Measurements from ENCODE around the gene CD82.
A peak's percentile ranks its signal among the peaks of the same experiment; 100 is the strongest.

Gene CD82

GRCh38 chr11:44597358-44598012, 32.0 kb downstream of the CD82 start:
- Histone ChIP-seq H3K14ac (ENCODE audit: low read length in 2 of 2) (no peak overlapping the region), H2AFZ (ENCODE audit: low read depth, low read length) (no peak overlapping the region), H4K91ac (ENCODE audit: low read length) (no peak overlapping the region), H3K4me3 (ENCODE audit: insufficient read depth in 1 of 2, low read depth in 1 of 2, low read length in 2 of 2) (peak overlapping the region in 1 of 2 experiments; percentile 10), H3K18ac (ENCODE audit: low read depth in 1 of 2, low read length in 2 of 2) (peak overlapping the region in 1 of 2 experiments; percentile 41), H3K9ac (ENCODE audit: low read length) (no peak overlapping the region), H3K4ac (ENCODE audit: low read depth in 1 of 2, low read length in 2 of 2) (no peak overlapping the region), H2BK15ac (ENCODE audit: low read depth, poor library complexity, severe bottlenecking) (no peak overlapping the region), H2BK5ac (ENCODE audit: low read depth, low read length, poor library complexity, severe bottlenecking) (no peak overlapping the region), H3K27ac (ENCODE audit: low read length, poor library complexity, severe bottlenecking) (no peak overlapping the region), H2AK5ac (ENCODE audit: low read length, severe bottlenecking) (no peak overlapping the region), H3K79me1 (replicated peaks; ENCODE audit: low read length, poor library complexity, severe bottlenecking) (peaks cover 58% of the 10 kb centered on the region), H3K4me2 (ENCODE audit: low read length, poor library complexity, severe bottlenecking) (no peak overlapping the region), H3K36me3 (ENCODE audit: control insufficient read depth in 1 of 2, insufficient read depth in 2 of 2, low read depth in 1 of 2, low read length in 2 of 2) (peaks cover 0 to 69% of the 10 kb centered on the region in 2 experiments), H2BK120ac (ENCODE audit: low read depth, low read length) (no peak overlapping the region), H4K8ac (ENCODE audit: low read length) (no peak overlapping the region), H2BK12ac (ENCODE audit: low read length in 2 of 2) (peak overlapping the region in 1 of 2 experiments; percentile 69), H3K9me3 (ENCODE audit: control insufficient read depth, low read length) (no peaks in the 10 kb centered on the region), H3K4me1 (ENCODE audit: control insufficient read depth, insufficient read depth, low read depth, low read length) (peaks cover 44% of the 10 kb centered on the region), H3K27me3 (ENCODE audit: control insufficient read depth in 1 of 2, insufficient read depth in 1 of 2, low read length in 2 of 2) (no peaks in the 10 kb centered on the region), H3K23ac (ENCODE audit: low read length in 2 of 2) (no peak overlapping the region)
- DNase-seq, result no peak
- WGBS, result 98% methylated on average over 4 of the region's 5 CpGs

- no peak overlapping the region for H3K14ac ChIP-seq (ENCODE audit: low read length in 2 of 2)
- no peak overlapping the region for H2AK5ac ChIP-seq (ENCODE audit: low read length, severe bottlenecking)
- H2BK120ac ChIP-seq (ENCODE audit: low read depth, low read length), result no peak overlapping the region
- no peak overlapping the region for H3K27ac ChIP-seq (ENCODE audit: low read length, poor library complexity, severe bottlenecking)
- H4K8ac ChIP-seq (ENCODE audit: low read length), result no peak overlapping the region
- H4K91ac ChIP-seq (ENCODE audit: low read length), result no peak overlapping the region
- H3K9ac ChIP-seq (ENCODE audit: low read length), result no peak overlapping the region
- no peak overlapping the region for H3K4me3 ChIP-seq (ENCODE audit: insufficient read depth in 1 of 2, low read depth in 1 of 2, low read length in 2 of 2)
- peak overlapping the region in 1 of 2 experiments; percentile 28 for H3K23ac ChIP-seq (ENCODE audit: low read length in 2 of 2)
- H3K79me1 ChIP-seq (replicated peaks; ENCODE audit: low read length, poor library complexity, severe bottlenecking), result peaks cover 64% of the 10 kb centered on the region
- peak overlapping the region in 1 of 2 experiments; percentile 30 for H2BK12ac ChIP-seq (ENCODE audit: low read length in 2 of 2)
- peaks cover 40% of the 10 kb centered on the region for H3K4me1 ChIP-seq (ENCODE audit: control insufficient read depth, insufficient read depth, low read depth, low read length)
- H3K9me3 ChIP-seq (ENCODE audit: control insufficient read depth, low read length), result no peaks in the 10 kb centered on the region
- no peaks in the 10 kb centered on the region for H3K27me3 ChIP-seq (ENCODE audit: control insufficient read depth in 1 of 2, insufficient read depth in 1 of 2, low read length in 2 of 2)
- H2BK15ac ChIP-seq (ENCODE audit: low read depth, poor library complexity, severe bottlenecking), result no peak overlapping the region
- H2AFZ ChIP-seq (ENCODE audit: low read depth, low read length), result no peak overlapping the region
- peaks cover 0 to 82% of the 10 kb centered on the region in 2 experiments for H3K36me3 ChIP-seq (ENCODE audit: control insufficient read depth in 1 of 2, insufficient read depth in 2 of 2, low read depth in 1 of 2, low read length in 2 of 2)
- H3K4me2 ChIP-seq (ENCODE audit: low read length, poor library complexity, severe bottlenecking), result no peak overlapping the region
- no peak for DNase-seq
- no peak overlapping the region for H2BK5ac ChIP-seq (ENCODE audit: low read depth, low read length, poor library complexity, severe bottlenecking)
- WGBS, result no CpG with 5 or more reads among the region's 1 CpG
- H3K18ac ChIP-seq (ENCODE audit: low read depth in 1 of 2, low read length in 2 of 2), result no peak overlapping the region
- H3K4ac ChIP-seq (ENCODE audit: low read depth in 1 of 2, low read length in 2 of 2), result peak overlapping the region in 1 of 2 experiments; percentile 13
Measured at GRCh38 chr11:44598831-44599230, 33.4 kb downstream of the CD82 start.

GRCh38 chr11:44600261-44600660, 34.8 kb downstream of the CD82 start:
- no peak overlapping the region for H3K9ac ChIP-seq (ENCODE audit: low read length)
- no peaks in the 10 kb centered on the region for H3K27me3 ChIP-seq (ENCODE audit: control insufficient read depth in 1 of 2, insufficient read depth in 1 of 2, low read length in 2 of 2)
- no peak overlapping the region for H3K27ac ChIP-seq (ENCODE audit: low read length, poor library complexity, severe bottlenecking)
- no peak overlapping the region for H3K4me3 ChIP-seq (ENCODE audit: insufficient read depth in 1 of 2, low read depth in 1 of 2, low read length in 2 of 2)
- H2BK120ac ChIP-seq (ENCODE audit: low read depth, low read length), result no peak overlapping the region
- no peak overlapping the region for H4K8ac ChIP-seq (ENCODE audit: low read length)
- no peaks in the 10 kb centered on the region for H3K9me3 ChIP-seq (ENCODE audit: control insufficient read depth, low read length)
- H3K4ac ChIP-seq (ENCODE audit: low read depth in 1 of 2, low read length in 2 of 2), result no peak overlapping the region
- peaks cover 55% of the 10 kb centered on the region for H3K79me1 ChIP-seq (replicated peaks; ENCODE audit: low read length, poor library complexity, severe bottlenecking)
- peak overlapping the region; percentile 13 for H2AK5ac ChIP-seq (ENCODE audit: low read length, severe bottlenecking)
- peaks cover 4 to 84% of the 10 kb centered on the region in 2 experiments for H3K36me3 ChIP-seq (ENCODE audit: control insufficient read depth in 1 of 2, insufficient read depth in 2 of 2, low read depth in 1 of 2, low read length in 2 of 2)
- no peak overlapping the region for H2BK15ac ChIP-seq (ENCODE audit: low read depth, poor library complexity, severe bottlenecking)
- no peak overlapping the region for H4K91ac ChIP-seq (ENCODE audit: low read length)
- H3K23ac ChIP-seq (ENCODE audit: low read length in 2 of 2), result no peak overlapping the region
- 99% methylated on average over 5 of the region's 7 CpGs for WGBS
- H2AFZ ChIP-seq (ENCODE audit: low read depth, low read length), result no peak overlapping the region
- no peak overlapping the region for H3K14ac ChIP-seq (ENCODE audit: low read length in 2 of 2)
- no peak overlapping the region for H3K18ac ChIP-seq (ENCODE audit: low read depth in 1 of 2, low read length in 2 of 2)
- no peak overlapping the region for H2BK5ac ChIP-seq (ENCODE audit: low read depth, low read length, poor library complexity, severe bottlenecking)
- H2BK12ac ChIP-seq (ENCODE audit: low read length in 2 of 2), result no peak overlapping the region
- H3K4me1 ChIP-seq (ENCODE audit: control insufficient read depth, insufficient read depth, low read depth, low read length), result peaks cover 41% of the 10 kb centered on the region
- no peak overlapping the region for H3K4me2 ChIP-seq (ENCODE audit: low read length, poor library complexity, severe bottlenecking)
- DNase-seq, result no peak

GRCh38 chr11:44600839-44601383, 35.4 kb downstream of the CD82 start:
- no peak overlapping the region for H2BK12ac ChIP-seq (ENCODE audit: low read length in 2 of 2)
- H3K4me1 ChIP-seq (ENCODE audit: control insufficient read depth, insufficient read depth, low read depth, low read length), result peaks cover 39% of the 10 kb centered on the region
- H3K9me3 ChIP-seq (ENCODE audit: control insufficient read depth, low read length), result no peaks in the 10 kb centered on the region
- H3K4me3 ChIP-seq (ENCODE audit: insufficient read depth in 1 of 2, low read depth in 1 of 2, low read length in 2 of 2), result no peak overlapping the region
- no peak overlapping the region for H3K9ac ChIP-seq (ENCODE audit: low read length)
- H4K91ac ChIP-seq (ENCODE audit: low read length), result no peak overlapping the region
- H2AK5ac ChIP-seq (ENCODE audit: low read length, severe bottlenecking), result no peak overlapping the region
- no peak overlapping the region for H3K4me2 ChIP-seq (ENCODE audit: low read length, poor library complexity, severe bottlenecking)
- DNase-seq, result no peak
- H3K36me3 ChIP-seq (ENCODE audit: control insufficient read depth in 1 of 2, insufficient read depth in 2 of 2, low read depth in 1 of 2, low read length in 2 of 2), result peaks cover 8 to 86% of the 10 kb centered on the region in 2 experiments
- H4K8ac ChIP-seq (ENCODE audit: low read length), result no peak overlapping the region
- no peak overlapping the region for H2BK120ac ChIP-seq (ENCODE audit: low read depth, low read length)
- H3K4ac ChIP-seq (ENCODE audit: low read depth in 1 of 2, low read length in 2 of 2), result no peak overlapping the region
- H3K27me3 ChIP-seq (ENCODE audit: control insufficient read depth in 1 of 2, insufficient read depth in 1 of 2, low read length in 2 of 2), result no peaks in the 10 kb centered on the region
- WGBS, result 77% methylated on average over 10 of the region's 10 CpGs
- H3K27ac ChIP-seq (ENCODE audit: low read length, poor library complexity, severe bottlenecking), result no peak overlapping the region
- H3K79me1 ChIP-seq (replicated peaks; ENCODE audit: low read length, poor library complexity, severe bottlenecking), result peaks cover 58% of the 10 kb centered on the region
- no peak overlapping the region for H2BK15ac ChIP-seq (ENCODE audit: low read depth, poor library complexity, severe bottlenecking)
- H3K23ac ChIP-seq (ENCODE audit: low read length in 2 of 2), result no peak overlapping the region
- no peak overlapping the region for H2BK5ac ChIP-seq (ENCODE audit: low read depth, low read length, poor library complexity, severe bottlenecking)
- H3K18ac ChIP-seq (ENCODE audit: low read depth in 1 of 2, low read length in 2 of 2), result no peak overlapping the region
- no peak overlapping the region for H3K14ac ChIP-seq (ENCODE audit: low read length in 2 of 2)
- no peak overlapping the region for H2AFZ ChIP-seq (ENCODE audit: low read depth, low read length)
